GM13976 (cell line): ENCODE results near the gene CIDEA.

Experiments used
- DNase-seq: peaks from one replicate; pipeline ENCODE4 v3.0.0; 2012; ENCODE audit warnings: low spot score
- in situ Hi-C: fragments of 300-500 bp; cut with MboI; formaldehyde crosslinking; loops from one replicate; pipeline ENCODE4 v1.12.0; 2022; ENCODE audit warnings: low sequenced_read_pairs, mixed read lengths, inconsistent platforms; ENCODE audit not compliant: unreplicated experiment
- TF ChIP-seq, protein P1 (sequence below): IDR thresholded peaks from 2 replicates; pipeline ENCODE4 v1.5.1; 2012; ENCODE audit warnings: borderline replicate concordance, mild to moderate bottlenecking; ENCODE audit not compliant: insufficient read depth; ENCODE audit errors: extremely low read depth, missing control alignments, control extremely low read depth

CIDEA gene

GRCh38 chr18:12258719-12259705 is 4.9 kb downstream of the CIDEA start:
- no peak for DNase-seq
- TF ChIP-seq, protein P1, sequence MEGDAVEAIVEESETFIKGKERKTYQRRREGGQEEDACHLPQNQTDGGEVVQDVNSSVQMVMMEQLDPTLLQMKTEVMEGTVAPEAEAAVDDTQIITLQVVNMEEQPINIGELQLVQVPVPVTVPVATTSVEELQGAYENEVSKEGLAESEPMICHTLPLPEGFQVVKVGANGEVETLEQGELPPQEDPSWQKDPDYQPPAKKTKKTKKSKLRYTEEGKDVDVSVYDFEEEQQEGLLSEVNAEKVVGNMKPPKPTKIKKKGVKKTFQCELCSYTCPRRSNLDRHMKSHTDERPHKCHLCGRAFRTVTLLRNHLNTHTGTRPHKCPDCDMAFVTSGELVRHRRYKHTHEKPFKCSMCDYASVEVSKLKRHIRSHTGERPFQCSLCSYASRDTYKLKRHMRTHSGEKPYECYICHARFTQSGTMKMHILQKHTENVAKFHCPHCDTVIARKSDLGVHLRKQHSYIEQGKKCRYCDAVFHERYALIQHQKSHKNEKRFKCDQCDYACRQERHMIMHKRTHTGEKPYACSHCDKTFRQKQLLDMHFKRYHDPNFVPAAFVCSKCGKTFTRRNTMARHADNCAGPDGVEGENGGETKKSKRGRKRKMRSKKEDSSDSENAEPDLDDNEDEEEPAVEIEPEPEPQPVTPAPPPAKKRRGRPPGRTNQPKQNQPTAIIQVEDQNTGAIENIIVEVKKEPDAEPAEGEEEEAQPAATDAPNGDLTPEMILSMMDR: no peak
- in situ Hi-C loops: no loop called here

GRCh38 chr18:12262748-12263147 is 8.6 kb downstream of the CIDEA start:
- DNase-seq: no peak
- in situ Hi-C loops: no loop called here
- TF ChIP-seq, protein P1: no peak

GRCh38 chr18:12264864-12265263 is 10.7 kb downstream of the CIDEA start:
- no peak for DNase-seq
- TF ChIP-seq, protein P1: no peak
- in situ Hi-C loops: no loop called here

- DNase-seq: peak; percentile 88
- in situ Hi-C loops: no loop called here
- TF ChIP-seq, protein P1: peak; percentile 77
Observed at GRCh38 chr18:12271376-12272235, 17.4 kb downstream of the CIDEA start.

GRCh38 chr18:12274793-12275192 is 20.6 kb downstream of the CIDEA start:
- in situ Hi-C loops: no loop called here
- DNase-seq: no peak
- TF ChIP-seq, protein P1: no peak

GRCh38 chr18:12276736-12277554 is 22.8 kb downstream of the CIDEA start:
- in situ Hi-C loops: no loop called here
- no peak for DNase-seq
- TF ChIP-seq, protein P1: no peak
